A673 (cell line): ENCODE measurements around the gene LRRC8D. TPM values are rescaled to one million over a fixed set of nuclear protein-coding genes. Genes with fewer than 3 reads are reported as not detected.

Experiments used
- BruUV-seq: library from RNA; stranded (reverse); fragments of 400-500 nt; replicated peaks from 2 replicates; lab custom pipeline; 2021; lab: Mats Ljungman, UMichigan
- CTCF ChIA-PET: fragments of 300-600 bp; sonication (Branson Sonifier 250); formaldehyde crosslinking; loops from one replicate; lab custom pipeline; 2022; ENCODE audit warnings: antibody characterized with exemption; lab: Charles Lee
- POLR2A ChIA-PET: fragments of 300-600 bp; sonication (Branson Sonifier 250); formaldehyde crosslinking; loops from one replicate; lab custom pipeline; 2022; ENCODE audit warnings: antibody characterized with exemption; ENCODE audit not compliant: low non-redundant PET; lab: Charles Lee
- DNase-seq: peaks from one replicate; pipeline ENCODE4 v3.0.0-alpha.2; 2015; ENCODE audit warnings: low spot score
- H3K27ac ChIP-seq: fragments of 200-600 bp; sonication (generic); 2 replicates; pipeline ENCODE4 v1.5.1; 2016; ENCODE audit warnings: mixed run types, low read depth, mild to moderate bottlenecking, mixed read lengths, antibody characterized with exemption, low read length; ENCODE audit not compliant: poor library complexity, severe bottlenecking
- H3K27me3 ChIP-seq: fragments of 200-600 bp; sonication (generic); replicated peaks from 2 replicates; pipeline ENCODE4 v1.6.1; 2017; ENCODE audit warnings: mixed run types, low read depth, mild to moderate bottlenecking, mixed read lengths, antibody characterized with exemption, low read length; ENCODE audit not compliant: insufficient read depth, poor library complexity
- H3K36me3 ChIP-seq: fragments of 200-600 bp; sonication (generic); 2 replicates; pipeline ENCODE4 v1.6.1; 2016; ENCODE audit warnings: mixed run types, mild to moderate bottlenecking, mixed read lengths, antibody characterized with exemption, low read length; ENCODE audit not compliant: insufficient read depth, poor library complexity, severe bottlenecking
- H3K4me1 ChIP-seq: fragments of 200-600 bp; sonication (generic); 2 replicates; pipeline ENCODE4 v1.6.1; 2017; ENCODE audit warnings: mixed run types, mild to moderate bottlenecking, mixed read lengths, antibody characterized with exemption, low read length; ENCODE audit not compliant: insufficient read depth, poor library complexity, severe bottlenecking
- H3K4me3 ChIP-seq: fragments of 200-600 bp; sonication (generic); 2 replicates; pipeline ENCODE4 v1.5.1; 2016; ENCODE audit warnings: low read depth, mixed run types, mild to moderate bottlenecking, mixed read lengths, low read length; ENCODE audit not compliant: poor library complexity, severe bottlenecking
- H3K9me3 ChIP-seq: fragments of 200-600 bp; sonication (generic); 2 replicates; pipeline ENCODE4 v1.6.1; 2016; ENCODE audit warnings: mixed run types, low read depth, mild to moderate bottlenecking, mixed read lengths, antibody characterized with exemption, low read length; ENCODE audit not compliant: poor library complexity, severe bottlenecking
- CTCF ChIP-seq: fragments of 300-800, 200-600 bp; sonication (generic); conservative IDR thresholded peaks from 2 replicates; pipeline ENCODE4 v1.5.1; 2017; ENCODE audit warnings: low read depth, mild to moderate bottlenecking, antibody characterized with exemption, low read length, moderate library complexity, mixed read lengths
- EZH2 ChIP-seq: fragments of 200-600 bp; sonication (generic); IDR thresholded peaks from 2 replicates; pipeline ENCODE4 v1.6.1; 2017; ENCODE audit warnings: borderline replicate concordance, low read depth, mild to moderate bottlenecking, mixed read lengths, antibody characterized with exemption, low read length; ENCODE audit not compliant: poor library complexity, severe bottlenecking
- intact Hi-C: fragments of 100-400 bp; cut with micrococcal nuclease; formaldehyde crosslinking; loops from one replicate; pipeline ENCODE4 v1.10.0; 2022; ENCODE audit not compliant: unreplicated experiment
- total RNA-seq: library from RNA; stranded (reverse); gene quantifications from 2 replicates; pipeline ENCODE4 v1.2.3, GENCODE V29; 2021

The LRRC8D gene
- total RNA-seq, 1 experiment from 2014 or later = 59.4 TPM

GRCh38 chr1:89900791-89901708 is 80.2 kb downstream of the LRRC8D start:
- CTCF ChIA-PET = no interaction called here
- Histone ChIP-seq H3K36me3 (no peaks in the 10 kb centered on the region), H3K4me3 (no peak overlapping the region), H3K4me1 (peaks cover 85% of the 10 kb centered on the region), H3K27ac (no peak overlapping the region), H3K27me3 (no peaks in the 10 kb centered on the region), H3K9me3 (no peaks in the 10 kb centered on the region)
- POLR2A ChIA-PET = no interaction called here
- BruUV-seq = no TSS peak
- TF ChIP-seq EZH2 (no peak), CTCF (no peak)
- no peak for DNase-seq
- intact Hi-C loops = no loop called here

GRCh38 chr1:89901957-89902669 is 81.3 kb downstream of the LRRC8D start:
- CTCF ChIA-PET = no interaction called here
- BruUV-seq = no TSS peak
- no peaks in the 10 kb centered on the region for H3K27me3 ChIP-seq
- peaks cover 85% of the 10 kb centered on the region for H3K4me1 ChIP-seq
- no peaks in the 10 kb centered on the region for H3K36me3 ChIP-seq
- POLR2A ChIA-PET = no interaction called here
- no peak overlapping the region for H3K4me3 ChIP-seq
- intact Hi-C loops = no loop called here
- no peaks in the 10 kb centered on the region for H3K9me3 ChIP-seq
- TF ChIP-seq EZH2 = no peak
- TF ChIP-seq CTCF = no peak
- DNase-seq = no peak
- H3K27ac ChIP-seq = no peak overlapping the region

GRCh38 chr1:89903550-89903949 is 82.7 kb downstream of the LRRC8D start:
- DNase-seq = no peak
- Histone ChIP-seq H3K27ac (peak overlapping the region; percentile 92), H3K36me3 (no peaks in the 10 kb centered on the region), H3K4me1 (peaks cover 86% of the 10 kb centered on the region), H3K4me3 (no peak overlapping the region), H3K9me3 (no peaks in the 10 kb centered on the region), H3K27me3 (no peaks in the 10 kb centered on the region)
- BruUV-seq = no TSS peak
- no peak for TF ChIP-seq CTCF
- TF ChIP-seq EZH2 = no peak
- intact Hi-C loops = no loop called here
- ChIA-PET CTCF (no interaction called here), POLR2A (no interaction called here)
